Measurements from ENCODE around the gene DLX1. TPM values are rescaled to one million over a fixed set of nuclear protein-coding genes. Genes with fewer than 3 reads are reported as not detected.

The DLX1 gene
- total RNA-seq, 1 experiment from 2014 or later, result 2.0 TPM

DNA sequence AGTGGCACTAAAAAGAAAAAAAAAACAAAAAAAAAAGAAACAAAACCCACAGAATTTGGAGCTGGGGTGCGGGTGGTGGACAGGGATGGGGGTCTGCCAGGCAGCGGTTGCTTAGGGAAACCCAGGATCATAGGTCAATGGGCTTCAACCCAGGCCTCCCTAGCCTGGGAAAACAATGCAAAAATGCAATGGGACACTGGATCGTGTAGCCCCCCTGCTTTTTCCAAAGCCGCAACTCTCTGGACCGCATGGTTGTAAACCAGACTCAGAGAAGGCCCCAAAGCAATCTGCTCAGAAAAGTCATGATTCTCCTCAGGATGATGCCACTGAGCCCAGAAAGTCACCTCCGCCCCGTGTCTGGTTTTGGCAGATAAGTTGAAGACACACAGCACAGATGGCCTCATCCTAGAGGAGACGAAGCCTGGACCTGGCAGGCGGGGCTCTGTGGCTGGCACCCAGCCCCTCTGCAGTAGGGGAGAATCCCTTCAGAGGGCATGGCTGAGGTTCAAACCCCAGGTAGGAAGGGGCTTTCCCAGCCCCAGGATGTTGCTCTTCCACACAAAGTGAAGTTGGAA is 12.3 kb downstream of the DLX1 start:
- Histone ChIP-seq H3K36me3 (ENCODE audit: control insufficient read depth in 1 of 2, insufficient read depth in 2 of 2, low read length in 2 of 2) (no peaks in the 10 kb centered on the region), H3K9me2 (ENCODE audit: insufficient read depth) (no peaks in the 10 kb centered on the region), H3K9ac (ENCODE audit: low read length) (no peak overlapping the region), H3K4me2 (ENCODE audit: low read length) (peak overlapping the region; percentile 73), H3K27ac (ENCODE audit: low read depth, low read length) (peak overlapping the region; percentile 44; the same call in 1 of the 2 replicates), H3K79me2 (ENCODE audit: insufficient read depth, low read length) (no peaks in the 10 kb centered on the region), H3K27me3 (ENCODE audit: insufficient read depth, low read length) (no peaks in the 10 kb centered on the region), H3K9me3 (ENCODE audit: control insufficient read depth in 1 of 2, insufficient read depth in 1 of 2, low read depth in 1 of 2, low read length in 2 of 2) (no peaks in the 10 kb centered on the region), H3K4me3 (replicated peaks in 1 of 2; ENCODE audit: low read depth in 1 of 2, low read length in 2 of 2) (no peak overlapping the region), H2AFZ (ENCODE audit: low read depth, low read length, poor library complexity, severe bottlenecking) (no peak overlapping the region), H3K4me1 (ENCODE audit: control insufficient read depth in 1 of 2, insufficient read depth in 2 of 2, low read length in 2 of 2) (peaks cover 46 to 73% of the 10 kb centered on the region in 2 experiments), H4K20me1 (ENCODE audit: insufficient read depth) (no peaks in the 10 kb centered on the region)
- BruUV-seq (replicated peaks), result no TSS peak
- no peak for DNase-seq (ENCODE audit: low read depth, low spot score)
- no peak for ATAC-seq
- ChIA-PET POLR2A (interaction anchor here (1.9 kb wide), 1 partner anchor 13 kb away, joined by 8 read pairs; the partner anchor contains the start of gene DLX1), CTCF (interaction anchor here (0.6 to 1.9 kb wide), 2 partner anchors 37 to 394 kb away, joined by 3 to 5 read pairs; no protein-coding TSS in a partner anchor), RAD21 (ENCODE audit: low non-redundant PET in 1 of 2, low total read pairs in 2 of 2, uncharacterized antibody in 2 of 2, unreplicated experiment in 2 of 2) (no interaction called here)
- intact Hi-C loops (cut with micrococcal nuclease), result loop anchor here (10.0 kb wide), 1 partner anchor 173 kb away; the partner anchor contains the start of gene HAT1
- TF ChIP-seq TCF7L2 (IDR thresholded peaks at IDR 0.05; ENCODE audit: borderline replicate concordance, extremely low read depth, insufficient read depth, insufficient read length) (no peak), FOSL1 (IDR thresholded peaks at IDR 0.05; ENCODE audit: low read depth) (no peak), EZH2phosphoT487 (IDR thresholded peaks at IDR 0.05; ENCODE audit: borderline replicate concordance) (no peak), POLR2AphosphoS5 (IDR thresholded peaks at IDR 0.05; ENCODE audit: low read depth, low read length) (no peak), RAD21 (IDR thresholded peaks at IDR 0.05; ENCODE audit: low read depth) (no peak), SP1 (IDR thresholded peaks at IDR 0.05; ENCODE audit: low read depth) (no peak), YY1 (IDR thresholded peaks at IDR 0.05; ENCODE audit: extremely low read depth, insufficient replicate concordance, low read depth, low read length) (no peak), CBX3 (IDR thresholded peaks at IDR 0.05; ENCODE audit: low read depth) (no peak), EZH2 (IDR thresholded peaks at IDR 0.05) (no peak), ZNF274 (IDR thresholded peaks at IDR 0.05; ENCODE audit: low read depth, low read length) (no peak), CEBPB (IDR thresholded peaks at IDR 0.05; ENCODE audit: low read depth) (no peak), SRF (IDR thresholded peaks at IDR 0.05; ENCODE audit: low read depth) (no peak), ELF1 (IDR thresholded peaks at IDR 0.05; ENCODE audit: borderline replicate concordance, low read depth) (no peak), POLR2A (IDR thresholded peaks at IDR 0.05; ENCODE audit: borderline replicate concordance, extremely low read depth, insufficient read depth, insufficient read length) (no peak), EGR1 (IDR thresholded peaks at IDR 0.05; ENCODE audit: low read depth) (no peak), JUND (IDR thresholded peaks at IDR 0.05) (no peak)
- TF ChIP-seq, protein P1, sequence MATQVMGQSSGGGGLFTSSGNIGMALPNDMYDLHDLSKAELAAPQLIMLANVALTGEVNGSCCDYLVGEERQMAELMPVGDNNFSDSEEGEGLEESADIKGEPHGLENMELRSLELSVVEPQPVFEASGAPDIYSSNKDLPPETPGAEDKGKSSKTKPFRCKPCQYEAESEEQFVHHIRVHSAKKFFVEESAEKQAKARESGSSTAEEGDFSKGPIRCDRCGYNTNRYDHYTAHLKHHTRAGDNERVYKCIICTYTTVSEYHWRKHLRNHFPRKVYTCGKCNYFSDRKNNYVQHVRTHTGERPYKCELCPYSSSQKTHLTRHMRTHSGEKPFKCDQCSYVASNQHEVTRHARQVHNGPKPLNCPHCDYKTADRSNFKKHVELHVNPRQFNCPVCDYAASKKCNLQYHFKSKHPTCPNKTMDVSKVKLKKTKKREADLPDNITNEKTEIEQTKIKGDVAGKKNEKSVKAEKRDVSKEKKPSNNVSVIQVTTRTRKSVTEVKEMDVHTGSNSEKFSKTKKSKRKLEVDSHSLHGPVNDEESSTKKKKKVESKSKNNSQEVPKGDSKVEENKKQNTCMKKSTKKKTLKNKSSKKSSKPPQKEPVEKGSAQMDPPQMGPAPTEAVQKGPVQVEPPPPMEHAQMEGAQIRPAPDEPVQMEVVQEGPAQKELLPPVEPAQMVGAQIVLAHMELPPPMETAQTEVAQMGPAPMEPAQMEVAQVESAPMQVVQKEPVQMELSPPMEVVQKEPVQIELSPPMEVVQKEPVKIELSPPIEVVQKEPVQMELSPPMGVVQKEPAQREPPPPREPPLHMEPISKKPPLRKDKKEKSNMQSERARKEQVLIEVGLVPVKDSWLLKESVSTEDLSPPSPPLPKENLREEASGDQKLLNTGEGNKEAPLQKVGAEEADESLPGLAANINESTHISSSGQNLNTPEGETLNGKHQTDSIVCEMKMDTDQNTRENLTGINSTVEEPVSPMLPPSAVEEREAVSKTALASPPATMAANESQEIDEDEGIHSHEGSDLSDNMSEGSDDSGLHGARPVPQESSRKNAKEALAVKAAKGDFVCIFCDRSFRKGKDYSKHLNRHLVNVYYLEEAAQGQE (IDR thresholded peaks at IDR 0.05; ENCODE audit: low read depth), result no peak
- TF ChIP-seq, protein P2, sequence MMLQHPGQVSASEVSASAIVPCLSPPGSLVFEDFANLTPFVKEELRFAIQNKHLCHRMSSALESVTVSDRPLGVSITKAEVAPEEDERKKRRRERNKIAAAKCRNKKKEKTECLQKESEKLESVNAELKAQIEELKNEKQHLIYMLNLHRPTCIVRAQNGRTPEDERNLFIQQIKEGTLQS (IDR thresholded peaks at IDR 0.05), result no peak
- TF ChIP-seq, protein P3, sequence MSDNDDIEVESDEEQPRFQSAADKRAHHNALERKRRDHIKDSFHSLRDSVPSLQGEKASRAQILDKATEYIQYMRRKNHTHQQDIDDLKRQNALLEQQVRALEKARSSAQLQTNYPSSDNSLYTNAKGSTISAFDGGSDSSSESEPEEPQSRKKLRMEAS (IDR thresholded peaks at IDR 0.05), result no peak
- TF ChIP-seq, protein P4, sequence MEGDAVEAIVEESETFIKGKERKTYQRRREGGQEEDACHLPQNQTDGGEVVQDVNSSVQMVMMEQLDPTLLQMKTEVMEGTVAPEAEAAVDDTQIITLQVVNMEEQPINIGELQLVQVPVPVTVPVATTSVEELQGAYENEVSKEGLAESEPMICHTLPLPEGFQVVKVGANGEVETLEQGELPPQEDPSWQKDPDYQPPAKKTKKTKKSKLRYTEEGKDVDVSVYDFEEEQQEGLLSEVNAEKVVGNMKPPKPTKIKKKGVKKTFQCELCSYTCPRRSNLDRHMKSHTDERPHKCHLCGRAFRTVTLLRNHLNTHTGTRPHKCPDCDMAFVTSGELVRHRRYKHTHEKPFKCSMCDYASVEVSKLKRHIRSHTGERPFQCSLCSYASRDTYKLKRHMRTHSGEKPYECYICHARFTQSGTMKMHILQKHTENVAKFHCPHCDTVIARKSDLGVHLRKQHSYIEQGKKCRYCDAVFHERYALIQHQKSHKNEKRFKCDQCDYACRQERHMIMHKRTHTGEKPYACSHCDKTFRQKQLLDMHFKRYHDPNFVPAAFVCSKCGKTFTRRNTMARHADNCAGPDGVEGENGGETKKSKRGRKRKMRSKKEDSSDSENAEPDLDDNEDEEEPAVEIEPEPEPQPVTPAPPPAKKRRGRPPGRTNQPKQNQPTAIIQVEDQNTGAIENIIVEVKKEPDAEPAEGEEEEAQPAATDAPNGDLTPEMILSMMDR (IDR thresholded peaks at IDR 0.05 in 2 of 3, conservative IDR thresholded peaks at IDR 0.05 in 1 of 3; ENCODE audit: borderline replicate concordance in 1 of 3, insufficient read depth in 1 of 3, low read depth in 2 of 3, low read length in 2 of 3), result no peak
